HG03103 (cell line): Measurements from ENCODE around the gene REV3L.

Experiments
- ATAC-seq: cut with Tn5 transposase; IDR thresholded peaks from one replicate; pipeline ENCODE4 v1.9.1; 2021; ENCODE audit warnings: low read depth; ENCODE audit not compliant: unreplicated experiment

REV3L gene

GRCh38 chr6:111428811-111429210, 54.2 kb downstream of the REV3L start:
- no peak for ATAC-seq

GRCh38 chr6:111427341-111428116, 55.5 kb downstream of the REV3L start:
- peak; percentile 62 for ATAC-seq

- no peak for ATAC-seq
These were observed 58.8 kb downstream of the REV3L start for GRCh38 chr6:111423960-111424846.

GRCh38 chr6:111423055-111423633, 59.9 kb downstream of the REV3L start:
- no peak for ATAC-seq

- ATAC-seq: no peak
These were observed 63.9 kb downstream of the REV3L start for GRCh38 chr6:111418971-111419693.

GRCh38 chr6:111417946-111418345, 65.1 kb downstream of the REV3L start:
- no peak for ATAC-seq

- ATAC-seq: no peak
These were observed 65.8 kb downstream of the REV3L start for GRCh38 chr6:111417181-111417585.

GRCh38 chr6:111416529-111416928, 66.5 kb downstream of the REV3L start:
- no peak for ATAC-seq

GRCh38 chr6:111414373-111414772, 68.6 kb downstream of the REV3L start:
- ATAC-seq: no peak

- ATAC-seq: peak; percentile 62
These were observed 70.9 kb downstream of the REV3L start for GRCh38 chr6:111411978-111412566.

- no peak for ATAC-seq
These were observed 72.0 kb downstream of the REV3L start for GRCh38 chr6:111411046-111411445.

- ATAC-seq: no peak
These were observed 72.6 kb downstream of the REV3L start for GRCh38 chr6:111410371-111410770.

GRCh38 chr6:111409430-111409829, 73.6 kb downstream of the REV3L start:
- ATAC-seq: no peak

- no peak for ATAC-seq
These were observed 75.3 kb downstream of the REV3L start for GRCh38 chr6:111407686-111408085.

GRCh38 chr6:111406200-111406721, 76.8 kb downstream of the REV3L start:
- peak; percentile 99 for ATAC-seq

GRCh38 chr6:111403388-111403787, 79.6 kb downstream of the REV3L start:
- no peak for ATAC-seq

GRCh38 chr6:111399626-111400025, 83.4 kb downstream of the REV3L start:
- no peak for ATAC-seq

- no peak for ATAC-seq
These were observed 94.3 kb downstream of the REV3L start for GRCh38 chr6:111388681-111389080.

- ATAC-seq: no peak
These were observed 100.3 kb downstream of the REV3L start for GRCh38 chr6:111382476-111383294.
